AG10803 (cell line): ENCODE data around the gene N4BP2.
"Not testable (repeated sequence)": the region's sequence is repeated elsewhere in the genome, so short reads cannot be mapped to it uniquely, and the experiment has no call there.

Source experiments
- DNase-seq: peaks from one replicate; pipeline ENCODE4 v3.0.0; 2010; ENCODE audit warnings: low read depth
- H3K4me3 ChIP-seq: 2 replicates; pipeline ENCODE4 v1.5.1; 2011; ENCODE audit warnings: mild to moderate bottlenecking, low read length, control low read depth
- TF ChIP-seq, protein P1 (sequence below): conservative IDR thresholded peaks from 2 replicates; pipeline ENCODE4 v1.5.1; 2011; ENCODE audit warnings: mild to moderate bottlenecking, low read length, control low read depth, inconsistent platforms

Gene N4BP2

GRCh38 chr4:40056716-40057585, at the start of gene N4BP2:
Gene N4BP2, plus strand, starts transcription at chr4:40056850. Its CDS starts 40,491 bp downstream, at chr4:40097341.
- TF ChIP-seq, protein P1, sequence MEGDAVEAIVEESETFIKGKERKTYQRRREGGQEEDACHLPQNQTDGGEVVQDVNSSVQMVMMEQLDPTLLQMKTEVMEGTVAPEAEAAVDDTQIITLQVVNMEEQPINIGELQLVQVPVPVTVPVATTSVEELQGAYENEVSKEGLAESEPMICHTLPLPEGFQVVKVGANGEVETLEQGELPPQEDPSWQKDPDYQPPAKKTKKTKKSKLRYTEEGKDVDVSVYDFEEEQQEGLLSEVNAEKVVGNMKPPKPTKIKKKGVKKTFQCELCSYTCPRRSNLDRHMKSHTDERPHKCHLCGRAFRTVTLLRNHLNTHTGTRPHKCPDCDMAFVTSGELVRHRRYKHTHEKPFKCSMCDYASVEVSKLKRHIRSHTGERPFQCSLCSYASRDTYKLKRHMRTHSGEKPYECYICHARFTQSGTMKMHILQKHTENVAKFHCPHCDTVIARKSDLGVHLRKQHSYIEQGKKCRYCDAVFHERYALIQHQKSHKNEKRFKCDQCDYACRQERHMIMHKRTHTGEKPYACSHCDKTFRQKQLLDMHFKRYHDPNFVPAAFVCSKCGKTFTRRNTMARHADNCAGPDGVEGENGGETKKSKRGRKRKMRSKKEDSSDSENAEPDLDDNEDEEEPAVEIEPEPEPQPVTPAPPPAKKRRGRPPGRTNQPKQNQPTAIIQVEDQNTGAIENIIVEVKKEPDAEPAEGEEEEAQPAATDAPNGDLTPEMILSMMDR: peak; percentile 43
- H3K4me3 ChIP-seq: peak within 1 kb of the TSS; percentile 90
- DNase-seq: peak; percentile 76

- TF ChIP-seq, protein P1: no peak
- no peak for DNase-seq
- H3K4me3 ChIP-seq: no peak overlapping the region
Observed at GRCh38 chr4:40016007-40016406, 40.6 kb upstream of the N4BP2 start.

DNA sequence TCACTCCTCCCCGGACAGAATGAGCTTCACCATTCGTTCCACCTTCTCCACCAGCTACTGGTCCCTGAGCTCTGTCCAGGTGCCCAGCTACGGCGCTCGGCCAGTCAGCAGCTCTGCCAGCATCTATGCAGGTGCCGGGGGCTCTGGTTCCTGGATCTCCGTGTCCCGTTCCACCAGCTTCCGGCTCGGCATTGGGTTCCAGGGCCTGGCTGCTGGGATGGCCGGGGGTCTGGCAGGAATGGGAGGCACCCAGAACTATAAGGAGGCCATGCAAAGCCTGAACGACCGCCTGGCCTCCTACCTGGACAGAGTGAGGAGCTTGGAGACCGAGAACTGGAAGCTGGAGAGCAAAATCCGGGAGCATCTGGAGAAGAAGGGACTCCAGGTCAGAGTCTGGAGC, 36.4 kb upstream of the N4BP2 start:
- TF ChIP-seq, protein P1: no peak
- H3K4me3 ChIP-seq: no peak overlapping the region
- DNase-seq: no peak

DNA sequence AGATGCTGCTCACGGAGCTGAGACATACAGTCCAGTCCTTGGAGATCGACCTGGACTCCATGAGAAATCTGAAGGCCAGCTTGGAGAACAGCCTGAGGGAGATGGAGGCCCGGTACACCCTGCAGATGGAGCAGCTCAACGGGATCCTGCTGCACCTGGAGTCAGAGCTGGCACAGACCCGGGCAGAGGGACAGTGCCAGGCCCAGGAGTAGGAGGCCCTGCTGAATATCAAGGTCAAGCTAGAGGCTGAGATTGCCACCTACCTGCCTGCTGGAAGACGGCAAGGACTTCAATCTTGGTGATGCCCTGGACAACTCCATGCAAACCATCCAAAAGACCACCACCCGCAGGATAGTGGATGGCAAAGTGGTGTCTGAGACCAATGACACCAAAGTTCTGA, 35.5 kb upstream of the N4BP2 start:
- H3K4me3 ChIP-seq, DNase-seq: not testable (repeated sequence)

- not testable (repeated sequence) for H3K4me3 ChIP-seq, DNase-seq
Observed at GRCh38 chr4:40024049-40024448, 32.6 kb upstream of the N4BP2 start.

DNA sequence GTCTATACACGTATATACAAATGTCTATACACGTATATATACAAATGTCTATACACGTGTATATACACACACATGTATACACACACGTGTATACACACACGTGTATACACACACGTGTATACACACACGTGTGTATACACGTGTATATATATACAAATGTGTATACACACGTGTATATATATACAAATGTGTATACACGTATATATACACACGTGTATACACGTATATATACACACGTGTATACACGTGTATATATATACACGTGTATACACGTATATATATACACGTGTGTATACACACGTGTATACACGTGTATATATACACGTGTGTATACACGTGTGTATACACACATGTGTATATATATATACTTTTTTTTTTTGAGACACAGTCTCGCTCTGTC, 23.9 kb upstream of the N4BP2 start:
- TF ChIP-seq, protein P1: no peak
- no peak for DNase-seq
- no peak overlapping the region for H3K4me3 ChIP-seq

DNA sequence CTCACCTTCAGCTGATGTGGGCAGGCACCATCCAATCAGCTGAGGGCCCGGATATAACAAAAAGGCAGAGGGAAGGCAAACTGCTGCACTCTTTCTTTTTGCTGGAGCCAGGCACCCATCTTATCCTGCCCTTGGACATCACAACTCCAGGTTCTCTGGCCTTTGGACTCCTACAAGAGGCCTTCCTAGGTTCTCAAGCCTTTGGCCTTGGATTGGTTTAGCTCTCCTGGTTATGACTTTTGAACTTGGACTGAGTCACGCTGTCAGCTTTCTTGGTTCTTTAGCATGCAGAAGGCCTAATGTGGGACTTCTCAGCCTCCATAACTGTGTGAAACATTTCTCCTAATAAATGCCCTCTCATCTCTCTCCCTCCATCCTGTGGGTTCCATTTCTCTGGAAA, 23.0 kb upstream of the N4BP2 start:
- TF ChIP-seq, protein P1: no peak
- DNase-seq: no peak
- no peak overlapping the region for H3K4me3 ChIP-seq

DNA sequence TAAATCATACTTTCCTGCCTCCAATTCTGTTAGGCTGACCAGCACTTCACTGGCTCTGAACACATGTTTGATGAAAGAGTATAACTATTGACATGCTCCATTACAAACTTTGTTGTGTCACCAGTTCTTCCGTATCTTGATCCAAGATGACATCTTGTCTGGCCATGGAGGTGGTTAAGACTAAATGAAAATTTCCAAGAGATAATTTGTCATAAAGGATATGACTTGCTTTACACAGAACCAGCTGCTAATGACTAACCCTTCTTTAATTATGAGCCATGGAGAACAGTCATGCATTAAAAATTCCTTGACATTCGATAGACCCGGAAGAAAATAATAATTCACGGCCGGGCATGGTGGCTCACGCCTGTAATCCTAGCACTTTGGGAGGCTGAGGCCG, 17.7 kb upstream of the N4BP2 start:
- TF ChIP-seq, protein P1: no peak
- H3K4me3 ChIP-seq: no peak overlapping the region
- DNase-seq: peak; percentile 39
